Measurements from ENCODE around the gene ZNF628. TPM values are rescaled to one million over a fixed set of nuclear protein-coding genes. Genes with fewer than 3 reads are reported as not detected.

The ZNF628 gene
- total and polyA plus RNA-seq, 2 of the 8 experiments (the other 6 are each of a cell fraction or from before 2014, with no cell fraction given): 1.7 to 10.8 TPM

GRCh38 chr19:55483706-55484592 is 7.5 kb downstream of the ZNF628 start (continued):
- no peak for TF ChIP-seq ATF2 (IDR thresholded peaks at IDR 0.05; ENCODE audit: low read length)
- no peak for TF ChIP-seq SIN3A (conservative IDR thresholded peaks at IDR 0.05 in 1 of 2, IDR thresholded peaks at IDR 0.05 in 1 of 2; ENCODE audit: low read depth in 1 of 2, low read length in 2 of 2)
- TF ChIP-seq POU5F1 (IDR thresholded peaks at IDR 0.05; ENCODE audit: low read depth, low read length): no peak
- TF ChIP-seq SP2 (IDR thresholded peaks at IDR 0.05; ENCODE audit: low read length): no peak
- TF ChIP-seq GABPA (IDR thresholded peaks at IDR 0.05; ENCODE audit: borderline replicate concordance, insufficient read depth, low read length): no peak
- TF ChIP-seq PHF8 (conservative IDR thresholded peaks at IDR 0.05; ENCODE audit: low read depth, low read length): no peak
- no peak for TF ChIP-seq ATF3 (IDR thresholded peaks at IDR 0.05; ENCODE audit: insufficient read depth, low read depth, low read length)
- TF ChIP-seq USF2 (IDR thresholded peaks at IDR 0.05; ENCODE audit: low read length): no peak
- TF ChIP-seq SAP30 (IDR thresholded peaks at IDR 0.05; ENCODE audit: insufficient read depth, insufficient replicate concordance, low read length): no peak
- no peak for TF ChIP-seq SUZ12 (IDR thresholded peaks at IDR 0.05; ENCODE audit: low read length)
- no peak for TF ChIP-seq CEBPB (IDR thresholded peaks at IDR 0.05; ENCODE audit: low read depth, low read length)
